PFSK-1 (cell line): ENCODE measurements around the gene USP47.

ENCODE experiments used
- FOXP2 ChIP-seq: optimal IDR thresholded peaks from 2 replicates; pipeline ENCODE3; 2011; ENCODE audit warnings: borderline replicate concordance, control low read depth, inconsistent platforms; ENCODE audit not compliant: insufficient read depth; ENCODE audit errors: extremely low read length, extremely low read depth
- POLR2AphosphoS5 ChIP-seq: IDR thresholded peaks from 2 replicates; pipeline ENCODE4 v1.6.1; 2012; ENCODE audit warnings: low read depth, mild to moderate bottlenecking, control low read depth, low read length, moderate library complexity
- REST ChIP-seq, 2 experiments: IDR thresholded peaks; 2 replicates each; pipeline versions ENCODE4 v1.6.1 to v1.8.0; 2011 to 2012; ENCODE audit warnings: low read depth in 2 of 2, low read length in 2 of 2, control low read depth in 1 of 2, inconsistent platforms in 1 of 2, mild to moderate bottlenecking in 1 of 2, moderate library complexity in 1 of 2; ENCODE audit not compliant: insufficient read depth in 1 of 2
- SIN3A ChIP-seq: IDR thresholded peaks from 2 replicates; pipeline ENCODE4 v1.6.1; 2012; ENCODE audit warnings: mild to moderate bottlenecking, low read length, moderate library complexity, borderline replicate concordance; ENCODE audit not compliant: insufficient read depth
- TAF1 ChIP-seq: IDR thresholded peaks from 2 replicates; pipeline ENCODE4 v1.6.1; 2012; ENCODE audit warnings: low read length, control low read depth, borderline replicate concordance; ENCODE audit not compliant: insufficient read depth

Gene USP47

DNA sequence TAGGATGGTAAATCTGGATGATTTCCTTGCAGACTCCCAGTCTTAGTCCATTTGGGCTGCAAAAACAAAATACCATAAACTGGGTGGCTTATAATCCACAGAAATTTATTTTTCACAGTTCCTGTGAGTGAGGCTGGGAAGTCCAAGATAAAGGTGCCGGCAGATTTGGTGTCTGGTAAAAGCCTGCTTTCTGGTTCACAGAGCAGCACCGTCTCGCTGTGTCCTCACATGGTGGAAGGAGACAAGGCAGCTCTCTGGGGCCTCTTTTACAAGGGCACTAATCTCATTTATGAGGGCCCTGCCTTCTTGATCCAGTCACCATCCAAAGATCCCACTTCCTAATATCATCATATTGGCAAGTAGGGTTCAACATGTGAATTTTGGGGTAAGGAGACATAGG is 8.9 kb downstream of the USP47 start:
- no peak for TF ChIP-seq SIN3A
- TF ChIP-seq POLR2AphosphoS5 = no peak
- TF ChIP-seq TAF1 = no peak
- no peak for TF ChIP-seq REST (IDR thresholded peaks at IDR 0.05; ENCODE audit: insufficient read depth in 1 of 2, low read depth in 2 of 2, low read length in 2 of 2)
- no peak for TF ChIP-seq FOXP2

- TF ChIP-seq SIN3A (no peak), REST (IDR thresholded peaks at IDR 0.05; ENCODE audit: insufficient read depth in 1 of 2, low read depth in 2 of 2, low read length in 2 of 2) (no peak), FOXP2 (no peak), TAF1 (no peak), POLR2AphosphoS5 (no peak)
Observed at GRCh38 chr11:11856638-11857037, 14.9 kb downstream of the USP47 start.

- no peak for TF ChIP-seq FOXP2
- TF ChIP-seq TAF1 = no peak
Observed at GRCh38 chr11:11857769-11858168, 16.0 kb downstream of the USP47 start.

DNA sequence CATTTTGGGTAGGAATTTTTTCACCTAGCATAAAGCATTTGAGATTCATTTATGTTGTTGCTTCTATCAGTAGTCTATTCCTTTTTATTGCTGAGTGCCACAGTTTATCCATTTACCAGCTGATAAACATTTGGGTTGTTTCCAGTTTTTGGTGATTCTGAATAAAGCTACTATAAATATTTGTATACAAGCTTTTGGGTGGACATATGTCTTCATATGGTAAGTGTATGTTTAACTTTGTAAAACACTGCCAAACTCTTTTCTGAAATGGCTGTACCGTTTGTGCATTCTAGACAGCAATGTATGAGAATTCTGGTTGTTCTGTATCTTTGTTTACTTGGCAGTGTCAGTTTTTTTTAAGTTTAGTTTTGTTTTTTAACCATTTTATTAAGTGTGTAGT is 16.9 kb downstream of the USP47 start:
- no peak for TF ChIP-seq FOXP2
- TF ChIP-seq TAF1 = no peak
- TF ChIP-seq POLR2AphosphoS5 = no peak
- no peak for TF ChIP-seq REST (IDR thresholded peaks at IDR 0.05; ENCODE audit: insufficient read depth in 1 of 2, low read depth in 2 of 2, low read length in 2 of 2)
- TF ChIP-seq SIN3A = no peak

GRCh38 chr11:11860103-11860979 is 18.6 kb downstream of the USP47 start:
- TF ChIP-seq REST (IDR thresholded peaks at IDR 0.05; ENCODE audit: insufficient read depth in 1 of 2, low read depth in 2 of 2, low read length in 2 of 2) (no peak), SIN3A (no peak), TAF1 (no peak), POLR2AphosphoS5 (no peak), FOXP2 (no peak)
